ENCODE results near the gene PPCDC.

Gene PPCDC

GRCh38 chr15:75045332-75046015 lies 22.1 kb downstream of the PPCDC start:
- no peak for DNase-seq

- no peak for DNase-seq
These were observed 25.0 kb downstream of the PPCDC start for GRCh38 chr15:75048394-75048793.

- no peak for DNase-seq
These were observed 26.0 kb downstream of the PPCDC start for GRCh38 chr15:75049392-75049791.

GRCh38 chr15:75050283-75050682 lies 26.9 kb downstream of the PPCDC start:
- no peak for DNase-seq

- no peak for DNase-seq
These were observed 27.8 kb downstream of the PPCDC start for GRCh38 chr15:75051191-75051608.

- DNase-seq: no peak
These were observed 28.3 kb downstream of the PPCDC start for GRCh38 chr15:75051711-75052110.

- no peak for DNase-seq
These were observed 29.8 kb downstream of the PPCDC start for GRCh38 chr15:75052972-75053747.

GRCh38 chr15:75053748-75054125 lies 30.3 kb downstream of the PPCDC start:
- DNase-seq: no peak

- DNase-seq: no peak
These were observed 30.9 kb downstream of the PPCDC start for GRCh38 chr15:75054172-75054897.

GRCh38 chr15:75056036-75056435 lies 32.6 kb downstream of the PPCDC start:
- no peak for DNase-seq

GRCh38 chr15:75058127-75058905 lies 34.9 kb downstream of the PPCDC start:
- no peak for DNase-seq

GRCh38 chr15:75059607-75060006 lies 36.2 kb downstream of the PPCDC start:
- DNase-seq: no peak

GRCh38 chr15:75061272-75061671 lies 37.9 kb downstream of the PPCDC start:
- no peak for DNase-seq

GRCh38 chr15:75062706-75063105 lies 39.3 kb downstream of the PPCDC start:
- DNase-seq: no peak

- DNase-seq: no peak
These were observed 39.9 kb downstream of the PPCDC start for GRCh38 chr15:75063338-75063737.

GRCh38 chr15:75063889-75064288 lies 40.5 kb downstream of the PPCDC start:
- no peak for DNase-seq

GRCh38 chr15:75064846-75065245 lies 41.5 kb downstream of the PPCDC start:
- no peak for DNase-seq

GRCh38 chr15:75065467-75065850 lies 42.1 kb downstream of the PPCDC start:
- DNase-seq: no peak

GRCh38 chr15:75065851-75066509 lies 42.6 kb downstream of the PPCDC start:
- DNase-seq: no peak

- DNase-seq: no peak
These were observed 43.9 kb downstream of the PPCDC start for GRCh38 chr15:75067123-75067830.

GRCh38 chr15:75068748-75069147 lies 45.4 kb downstream of the PPCDC start:
- no peak for DNase-seq
